Stimulated activated CD4-positive, alpha-beta T cell treated with anti-CD3 and anti-CD28 coated beads, Interleukin-2, amount 100 ng/mL, for 4 hours (primary cell): Measurements from ENCODE around the gene LGALS7.
"Not testable (repeated sequence)": the region's sequence is repeated elsewhere in the genome, so short reads cannot be mapped to it uniquely, and the experiment has no call there.

Source experiments
- DNase-seq: peaks from one replicate; pipeline ENCODE4 v3.0.0-alpha.2; 2020; ENCODE audit warnings: low read depth

Gene LGALS7

DNA sequence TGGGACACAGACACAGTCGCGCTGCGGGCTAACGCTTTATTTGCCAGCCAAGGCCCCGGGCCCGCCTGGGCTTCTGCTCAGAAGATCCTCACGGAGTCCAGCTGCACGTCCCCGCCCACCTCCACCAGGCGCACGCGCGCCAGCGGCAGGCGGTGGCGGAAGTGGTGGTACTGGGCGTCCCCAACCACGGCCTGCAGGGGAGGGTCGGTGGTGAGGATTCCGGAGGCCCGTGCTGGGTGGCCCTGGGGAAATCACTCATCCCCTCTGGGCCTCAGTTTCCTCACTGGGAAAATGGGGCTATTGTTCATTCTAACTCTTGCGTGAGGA lies 2.4 kb downstream of the LGALS7 start:
- DNase-seq, result not testable (repeated sequence)

DNA sequence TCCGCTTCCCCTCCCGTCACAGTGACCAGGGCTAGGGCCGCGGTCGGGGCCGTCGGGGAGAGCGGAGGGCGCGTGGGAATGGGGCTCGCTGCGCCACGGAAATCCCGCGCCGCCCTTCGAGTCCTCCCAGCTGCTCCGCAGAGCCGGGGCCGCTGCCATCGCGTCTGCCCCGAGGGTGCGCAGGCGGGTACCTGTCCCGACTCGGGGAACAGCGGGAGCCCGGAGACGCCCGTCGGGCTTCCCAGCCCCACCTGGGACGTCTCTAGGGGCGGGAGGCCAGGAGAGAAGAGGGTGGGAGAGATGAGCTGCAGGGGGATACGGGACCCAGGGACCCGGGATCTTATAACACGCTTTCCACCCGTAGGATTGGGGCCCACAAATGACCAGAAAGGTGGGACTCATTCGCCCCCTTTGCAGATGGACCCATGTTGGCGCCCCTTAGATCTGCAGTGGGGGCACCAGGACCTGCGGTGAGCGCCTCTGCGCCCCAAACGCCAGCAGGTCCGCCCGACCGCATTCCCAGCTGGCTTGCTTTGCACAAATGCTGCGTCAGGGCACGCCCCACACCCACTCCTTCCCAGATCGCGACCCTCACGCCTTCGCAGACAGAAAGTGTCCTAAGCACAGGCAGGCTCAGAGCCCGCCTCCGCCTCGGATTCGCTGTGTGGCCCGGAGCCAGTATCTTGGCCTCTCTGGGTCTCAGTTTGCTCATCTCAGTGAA lies 2.9 kb downstream of the LGALS7 start:
- DNase-seq, result not testable (repeated sequence)

DNA sequence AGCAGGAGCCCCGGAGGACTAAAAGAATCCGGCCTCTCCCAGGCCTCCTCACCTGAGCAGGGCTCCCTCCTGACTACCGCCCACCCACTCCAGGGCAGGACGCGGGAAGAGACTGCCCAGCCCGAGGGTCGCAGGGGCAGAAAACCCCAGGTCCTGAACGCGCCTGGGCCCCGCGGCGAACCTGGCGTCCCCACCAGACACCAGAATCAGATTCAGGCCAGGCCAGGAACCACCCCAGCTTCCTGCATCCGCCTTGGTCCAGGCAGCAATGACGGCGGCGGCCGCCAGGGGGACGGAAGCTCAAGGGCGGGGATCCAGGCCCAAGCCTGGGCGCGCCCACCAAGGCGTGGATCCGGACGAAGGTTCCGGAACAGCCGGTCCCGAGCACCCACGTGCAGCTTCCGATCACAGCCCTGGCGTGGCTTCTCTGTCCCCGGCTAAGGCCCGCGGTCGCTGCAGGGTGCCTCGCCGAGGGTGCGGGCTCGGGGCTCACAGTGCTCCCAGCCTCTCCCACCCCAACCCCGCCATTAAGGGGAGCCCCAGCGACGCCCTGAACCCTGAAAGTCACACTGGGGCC lies 3.6 kb downstream of the LGALS7 start:
- peak; percentile 82 for DNase-seq

DNA sequence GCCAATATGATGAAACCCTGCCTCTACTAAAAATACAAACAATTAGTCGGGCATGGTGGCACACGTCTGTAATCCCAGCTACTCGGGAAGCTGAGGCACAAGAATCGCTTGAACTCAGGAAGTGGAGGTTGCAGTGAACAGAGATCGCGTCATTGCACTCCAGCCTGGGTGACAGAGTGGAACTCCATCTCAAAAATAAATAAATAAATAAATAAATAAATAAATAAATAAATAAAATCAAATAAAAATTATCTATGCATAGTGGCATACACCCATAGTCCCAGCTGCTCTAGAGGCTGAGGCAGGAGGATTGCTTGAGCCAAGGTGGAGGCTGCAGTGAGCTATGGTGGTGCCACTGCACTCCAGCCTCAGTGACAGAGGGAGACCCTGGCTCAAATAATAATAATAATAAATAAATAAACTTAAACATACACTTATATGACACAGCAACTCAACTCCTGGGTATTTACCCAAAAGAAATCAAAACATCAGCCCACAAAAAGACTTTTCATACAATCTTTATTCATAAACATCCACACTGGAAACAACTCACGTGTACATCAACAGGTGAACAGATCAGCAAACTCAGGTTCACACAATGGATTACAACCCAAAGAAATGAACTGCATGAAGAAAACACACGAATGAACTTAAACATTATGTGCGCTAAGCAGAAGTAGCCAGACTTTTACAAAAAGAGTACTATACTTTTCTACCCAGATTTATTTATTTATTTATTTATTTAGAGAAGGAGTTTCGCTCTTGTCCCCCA lies 6.9 kb downstream of the LGALS7 start:
- DNase-seq, result no peak

DNA sequence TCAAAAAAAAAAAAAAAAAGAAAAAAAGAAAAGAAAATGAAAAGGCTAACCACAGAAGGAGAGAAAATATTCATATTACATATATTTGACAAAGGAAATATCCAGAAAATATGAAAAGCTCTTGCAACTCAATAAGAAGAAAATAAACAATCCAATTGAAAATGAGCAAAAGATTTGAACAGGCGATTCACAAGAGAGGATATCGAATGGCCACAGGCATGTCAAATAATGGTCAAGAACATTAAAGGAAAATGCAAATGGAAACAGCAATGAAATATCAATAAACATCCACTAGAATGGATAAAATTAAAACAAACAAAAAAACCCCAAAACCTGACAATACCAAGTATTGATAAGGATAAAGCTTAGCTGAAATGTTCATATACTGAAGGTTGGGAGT lies 8.1 kb downstream of the LGALS7 start:
- DNase-seq, result no peak

DNA sequence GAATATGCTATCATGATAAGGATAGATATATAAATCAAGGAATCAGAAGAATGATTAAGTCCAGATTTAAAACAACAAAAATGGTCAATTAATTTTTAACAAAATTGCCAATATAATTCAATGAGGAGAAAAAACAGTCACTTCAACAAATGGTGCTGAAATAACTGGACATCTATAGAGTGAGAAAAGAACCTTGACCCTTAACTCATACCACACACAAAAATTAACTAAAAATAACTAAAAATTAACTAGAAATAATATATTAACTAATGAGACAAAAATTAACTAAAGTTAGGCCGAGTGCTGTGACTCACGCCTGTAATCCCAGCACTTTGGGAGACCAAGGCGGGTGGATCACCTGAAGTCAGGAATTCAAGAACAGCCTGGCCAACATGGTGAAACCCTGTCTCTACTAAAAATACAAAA lies 9.5 kb downstream of the LGALS7 start:
- DNase-seq, result no peak

DNA sequence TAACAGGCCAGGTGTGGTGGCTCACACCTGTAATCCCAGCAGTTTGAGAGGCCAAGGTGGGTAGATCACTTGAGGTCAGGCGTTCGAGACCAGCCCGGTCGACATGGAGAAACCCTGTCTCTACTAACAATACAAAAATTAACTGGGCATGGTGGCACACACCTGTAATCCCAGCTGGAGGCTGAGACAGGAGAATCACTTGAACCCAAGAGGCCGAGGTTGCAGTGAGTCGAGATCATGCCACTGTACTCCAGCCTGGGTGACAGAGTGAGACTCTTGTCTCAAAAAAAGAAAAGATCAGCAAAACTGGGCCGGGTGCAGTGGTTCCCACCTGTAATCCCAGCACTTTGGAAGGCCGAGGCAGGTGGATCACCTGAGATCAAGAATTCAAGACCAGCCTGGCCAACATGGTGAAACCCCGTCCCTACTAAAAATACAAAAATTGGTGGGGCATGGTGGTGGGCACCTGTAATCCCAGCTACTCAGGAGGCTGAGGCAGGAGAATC lies 11.4 kb downstream of the LGALS7 start:
- not testable (repeated sequence) for DNase-seq

DNA sequence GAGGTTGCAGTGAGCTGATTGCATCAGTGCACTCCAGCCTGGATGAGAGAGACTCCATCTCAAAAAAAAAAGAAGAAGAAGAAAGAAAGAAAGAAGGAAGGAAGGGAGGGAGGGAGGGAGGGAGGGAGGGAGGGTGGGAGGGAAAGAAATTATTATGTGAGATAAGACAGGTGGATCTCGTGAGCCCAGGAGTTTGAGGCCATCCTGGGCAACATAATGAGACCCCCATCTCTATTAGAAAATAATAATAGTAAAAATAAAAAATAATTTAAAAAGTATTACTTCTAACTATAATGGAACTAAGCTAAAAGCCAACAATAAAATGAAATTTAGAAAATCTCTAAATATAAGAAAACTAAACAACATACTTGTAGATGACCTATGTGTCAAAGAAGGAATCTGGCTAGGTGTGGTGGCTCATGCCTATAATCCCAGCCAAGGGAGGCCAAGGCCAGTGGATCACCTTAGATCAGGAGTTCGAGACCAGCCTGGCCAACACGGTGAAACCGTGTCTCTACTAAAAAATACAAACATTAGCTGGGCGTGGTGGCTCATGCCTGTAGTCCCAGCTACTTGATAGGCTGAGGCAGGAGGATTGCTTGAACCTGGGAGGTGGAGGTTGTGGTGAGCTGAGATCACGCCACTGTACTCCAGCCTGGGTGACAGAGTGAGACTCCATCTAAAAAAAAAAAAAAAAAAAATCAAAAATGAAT lies 12.4 kb downstream of the LGALS7 start:
- not testable (repeated sequence) for DNase-seq

DNA sequence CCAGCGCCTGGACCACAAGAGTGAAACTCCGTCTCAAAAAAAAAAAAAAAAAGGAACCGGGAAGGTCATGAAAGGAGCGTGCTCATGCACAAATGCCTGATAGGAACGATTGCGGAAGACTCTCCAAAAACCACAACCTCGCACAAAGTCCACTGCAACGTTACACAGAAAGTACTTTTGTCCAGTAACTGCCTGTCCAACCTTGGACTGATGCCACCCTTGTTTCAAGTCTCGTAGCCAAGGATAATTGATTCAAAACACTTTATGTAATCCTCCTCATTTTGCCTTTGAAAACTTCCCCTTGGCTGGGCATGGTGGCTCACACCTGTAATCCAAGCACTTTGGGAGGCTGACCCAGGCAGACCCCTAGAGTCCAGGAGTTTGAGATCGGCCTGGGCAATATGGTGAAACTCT lies 13.7 kb downstream of the LGALS7 start:
- DNase-seq, result no peak

DNA sequence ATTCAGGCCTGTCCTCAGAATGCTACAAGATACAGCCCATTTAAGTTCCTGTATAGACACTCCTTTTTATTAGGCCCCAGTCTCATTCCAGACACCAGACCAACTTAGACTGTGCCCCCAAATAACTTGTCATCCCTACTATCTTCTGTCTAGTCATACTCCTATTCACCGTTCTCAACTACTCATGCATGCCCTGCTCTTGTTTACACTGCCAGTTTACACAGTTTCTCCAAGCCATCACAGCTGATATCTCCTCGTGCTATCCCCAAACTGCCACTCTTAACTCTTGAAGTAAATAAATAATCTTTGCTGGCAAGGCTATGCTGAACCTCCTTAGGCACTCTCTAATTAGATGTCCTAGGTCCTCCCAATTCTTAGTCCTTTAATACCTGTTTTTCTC lies 19.1 kb downstream of the LGALS7 start:
- not testable (repeated sequence) for DNase-seq

DNA sequence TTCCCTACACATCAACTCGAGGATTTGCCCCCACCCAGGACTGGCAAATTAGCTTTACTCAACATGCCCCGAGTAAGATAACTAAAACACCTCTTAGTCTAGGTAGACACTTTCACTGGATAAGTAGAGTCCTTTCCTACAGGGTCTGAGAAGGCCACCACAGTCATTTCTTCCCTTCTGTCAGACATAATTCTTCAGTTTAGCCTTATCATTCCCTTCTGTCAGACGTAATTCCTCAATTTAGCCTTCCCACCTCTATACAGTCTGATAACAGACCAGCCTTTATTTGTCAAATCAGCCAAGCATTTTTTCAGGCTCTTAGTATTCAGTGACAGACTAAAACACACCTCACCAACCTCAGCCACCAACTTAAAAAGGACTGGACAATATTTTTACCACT lies 19.5 kb downstream of the LGALS7 start:
- DNase-seq, result not testable (repeated sequence)

DNA sequence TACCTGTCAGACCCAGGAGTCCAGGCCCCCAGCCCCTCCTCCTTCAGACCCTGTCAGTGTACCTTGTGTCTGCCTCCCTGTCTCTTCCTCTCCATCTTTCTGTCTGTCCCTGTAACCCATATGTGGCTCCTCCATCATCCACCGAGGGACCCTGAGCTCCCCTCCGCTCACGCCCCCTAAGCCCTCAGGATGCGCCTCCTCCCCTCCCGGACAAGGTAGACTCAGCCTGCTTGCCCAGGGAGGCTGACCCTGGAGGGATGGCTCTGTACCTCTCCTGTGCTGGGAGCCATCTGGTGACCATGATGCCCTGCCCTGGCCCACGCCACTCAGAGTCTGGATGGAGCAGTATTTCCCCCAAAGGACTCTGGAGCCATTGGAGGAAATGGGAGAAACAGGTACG lies 28.0 kb downstream of the LGALS7 start:
- DNase-seq, result no peak

DNA sequence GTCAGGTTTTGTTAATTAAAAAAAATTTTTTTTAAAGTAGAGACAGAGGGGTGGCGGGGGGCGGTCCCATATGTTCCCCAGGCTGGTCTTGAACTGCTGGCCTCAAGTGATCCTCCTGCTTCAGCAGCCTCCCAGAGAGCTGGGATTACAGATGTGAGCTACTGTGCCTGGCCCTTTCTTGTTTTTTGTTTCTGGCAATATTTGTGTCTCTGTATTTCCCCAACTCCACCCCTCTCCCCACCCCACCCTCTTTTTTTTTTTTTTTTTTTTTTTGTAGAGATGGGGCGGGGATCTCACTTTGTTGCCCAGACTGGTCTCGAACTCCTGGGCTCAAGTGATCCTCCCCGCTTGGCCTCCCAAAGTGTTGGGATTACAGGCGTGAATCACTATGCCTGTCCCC lies 28.4 kb downstream of the LGALS7 start:
- DNase-seq, result no peak

DNA sequence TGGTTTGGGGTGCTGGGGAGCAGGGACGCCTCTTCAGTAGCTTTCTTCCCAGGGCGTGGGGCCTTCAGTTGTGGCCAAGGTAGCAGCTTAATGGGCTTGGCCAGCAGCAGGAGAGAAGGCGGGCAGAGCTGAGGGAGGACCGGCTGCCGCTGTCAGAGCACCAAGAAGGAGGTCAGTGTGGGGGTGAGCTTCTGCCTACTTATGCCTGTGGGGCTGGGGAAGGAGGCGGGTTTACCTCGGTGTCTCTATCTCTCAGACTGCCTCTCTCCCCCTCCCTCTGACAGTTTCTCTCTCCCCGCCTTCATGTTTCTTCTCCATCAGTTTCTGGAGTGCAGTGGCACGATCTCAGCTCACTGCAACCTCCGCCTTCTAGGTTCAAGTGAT lies 29.0 kb downstream of the LGALS7 start, which contains the start of gene CAPN12:
Gene CAPN12 (minus strand): TSS at position 177 of the 384 bp plus-strand sequence. CDS start 309 bp downstream, outside the sequence.
- no peak for DNase-seq

DNA sequence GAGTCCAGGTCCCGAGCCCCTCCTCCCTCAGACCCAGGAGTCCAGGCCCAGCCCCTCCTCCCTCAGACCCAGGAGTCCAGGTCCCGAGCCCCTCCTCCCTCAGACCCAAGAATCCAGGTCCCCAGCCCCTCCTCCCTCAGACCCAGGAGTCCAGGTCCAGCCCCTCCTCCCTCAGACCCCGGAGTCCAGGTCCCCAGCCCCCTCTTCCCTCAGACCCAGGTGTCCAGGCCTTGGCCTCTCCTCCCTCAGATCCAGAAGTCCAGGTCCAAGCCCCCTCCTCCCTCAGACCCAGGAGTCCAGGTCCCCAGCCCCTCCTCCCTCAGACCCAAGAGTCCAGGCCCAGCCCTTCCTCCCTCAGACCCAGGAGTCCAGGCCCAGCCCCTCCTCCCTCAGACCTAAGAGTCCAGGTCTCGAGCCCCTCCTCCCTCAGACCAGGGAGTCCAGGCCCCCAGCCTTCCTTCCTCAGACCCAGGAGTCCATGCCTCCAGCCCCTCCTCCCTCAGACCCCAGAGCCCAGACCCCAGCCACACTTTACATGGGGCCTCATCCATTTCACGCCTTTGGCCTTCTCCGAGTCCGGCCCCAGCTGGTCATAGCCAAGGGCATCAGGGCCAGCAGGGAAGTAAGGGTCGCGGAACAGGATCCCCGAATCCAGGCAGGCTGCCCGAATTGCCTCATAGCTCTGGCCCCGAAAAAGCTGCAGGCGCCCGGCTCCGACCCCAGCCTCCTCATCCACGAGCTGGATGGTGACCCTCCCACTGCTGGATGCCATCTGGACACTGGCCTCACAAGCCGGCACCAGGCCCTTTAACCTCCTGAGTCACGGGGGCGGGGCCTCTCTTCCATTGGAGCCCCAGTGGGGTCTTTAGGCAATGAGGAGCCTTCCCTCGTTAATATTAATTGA lies 29.7 kb downstream of the LGALS7 start:
- no peak for DNase-seq

DNA sequence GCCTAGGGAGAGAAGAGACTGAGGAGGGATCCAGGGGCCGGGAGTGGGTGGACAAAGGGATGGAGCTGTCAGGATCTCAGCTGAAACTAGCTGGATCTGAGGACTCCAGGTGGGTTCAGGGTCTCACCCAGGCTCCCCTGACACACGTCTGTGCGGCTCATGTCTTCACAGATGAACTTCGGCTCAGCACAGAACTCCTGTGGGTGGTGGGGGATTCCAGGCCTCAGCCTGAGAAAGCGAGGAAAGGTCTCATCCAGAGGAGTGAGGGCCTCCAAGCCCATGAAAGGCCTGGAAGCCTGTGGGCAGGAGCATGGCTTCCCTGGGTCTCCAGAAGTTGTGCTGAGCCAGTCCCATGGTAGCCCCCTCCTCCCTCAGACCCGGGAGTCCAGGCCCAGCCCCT lies 30.4 kb downstream of the LGALS7 start:
- no peak for DNase-seq

DNA sequence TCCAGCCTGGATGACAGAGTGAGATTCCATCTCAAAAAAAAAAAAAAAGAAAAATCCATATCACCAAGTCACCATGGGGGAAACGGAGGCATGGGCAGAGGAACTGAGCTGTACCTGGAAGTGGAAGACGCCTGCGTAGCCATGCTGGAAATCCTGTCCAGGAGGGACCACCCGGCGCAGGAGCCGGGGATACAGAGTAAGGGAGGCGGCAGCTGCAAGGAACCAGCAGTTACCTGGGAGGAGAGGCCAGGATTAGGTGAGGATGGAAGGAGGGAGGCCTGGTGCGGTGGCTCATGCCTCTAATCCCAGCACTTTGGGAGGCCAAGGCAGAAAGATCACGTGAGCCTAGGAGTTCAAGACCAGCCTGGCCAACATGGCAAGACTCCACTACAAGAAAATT lies 31.0 kb downstream of the LGALS7 start:
- DNase-seq, result no peak

DNA sequence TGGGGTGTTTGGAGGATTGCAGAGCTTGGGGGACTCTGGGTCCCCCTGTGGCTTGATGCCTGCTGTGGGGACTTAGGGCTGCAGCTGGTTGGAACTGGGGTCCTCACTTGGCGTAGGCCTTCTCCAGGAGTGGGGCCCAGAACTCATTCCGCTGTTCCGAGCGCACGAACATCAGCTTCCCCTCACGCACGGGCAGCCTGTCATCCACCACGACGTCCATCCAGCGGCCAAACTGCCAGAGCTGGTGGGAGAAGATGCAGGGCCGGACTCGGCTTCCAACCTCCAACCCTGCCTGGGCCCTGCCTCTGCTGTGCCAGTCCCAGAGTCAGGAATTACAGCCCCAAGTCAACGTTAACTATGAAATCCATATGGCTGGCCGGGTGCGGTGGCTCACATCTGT lies 31.6 kb downstream of the LGALS7 start:
- no peak for DNase-seq

DNA sequence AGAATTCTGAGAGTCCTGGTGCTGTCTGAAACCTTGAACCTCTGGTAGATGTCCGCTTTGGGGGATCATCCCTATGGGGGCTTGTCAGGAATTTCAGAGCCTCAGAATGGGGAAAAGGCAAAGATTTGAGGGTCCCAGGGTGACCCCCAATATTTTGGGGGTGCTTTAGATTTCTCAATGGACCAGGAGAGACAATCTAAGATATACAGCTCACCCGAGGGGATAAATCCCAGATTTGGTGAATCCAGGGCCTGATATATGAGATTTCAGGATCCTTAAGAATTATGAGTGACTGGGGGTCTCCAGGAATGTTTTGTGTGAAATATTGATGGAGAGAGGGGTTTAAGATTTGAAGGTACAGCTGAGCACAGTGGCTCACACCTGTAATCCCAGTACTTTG lies 32.4 kb downstream of the LGALS7 start:
- DNase-seq, result no peak

DNA sequence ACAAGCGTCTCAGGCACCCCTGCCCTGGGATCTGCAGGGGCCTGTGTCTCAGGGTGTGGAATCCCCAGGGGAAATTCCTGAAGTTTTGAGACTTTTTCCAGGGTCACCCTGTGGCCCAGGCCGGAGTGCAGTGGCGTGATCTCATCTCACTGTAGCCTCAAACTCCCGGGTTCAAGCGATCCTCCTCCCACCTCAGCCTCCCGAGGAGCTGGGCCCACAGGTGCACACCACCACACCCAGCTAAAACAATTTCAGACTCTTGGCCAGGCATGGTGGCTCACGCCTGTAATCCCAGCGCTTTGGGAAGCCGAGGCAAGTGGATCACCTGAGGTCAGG lies 33.1 kb downstream of the LGALS7 start:
- DNase-seq, result no peak

DNA sequence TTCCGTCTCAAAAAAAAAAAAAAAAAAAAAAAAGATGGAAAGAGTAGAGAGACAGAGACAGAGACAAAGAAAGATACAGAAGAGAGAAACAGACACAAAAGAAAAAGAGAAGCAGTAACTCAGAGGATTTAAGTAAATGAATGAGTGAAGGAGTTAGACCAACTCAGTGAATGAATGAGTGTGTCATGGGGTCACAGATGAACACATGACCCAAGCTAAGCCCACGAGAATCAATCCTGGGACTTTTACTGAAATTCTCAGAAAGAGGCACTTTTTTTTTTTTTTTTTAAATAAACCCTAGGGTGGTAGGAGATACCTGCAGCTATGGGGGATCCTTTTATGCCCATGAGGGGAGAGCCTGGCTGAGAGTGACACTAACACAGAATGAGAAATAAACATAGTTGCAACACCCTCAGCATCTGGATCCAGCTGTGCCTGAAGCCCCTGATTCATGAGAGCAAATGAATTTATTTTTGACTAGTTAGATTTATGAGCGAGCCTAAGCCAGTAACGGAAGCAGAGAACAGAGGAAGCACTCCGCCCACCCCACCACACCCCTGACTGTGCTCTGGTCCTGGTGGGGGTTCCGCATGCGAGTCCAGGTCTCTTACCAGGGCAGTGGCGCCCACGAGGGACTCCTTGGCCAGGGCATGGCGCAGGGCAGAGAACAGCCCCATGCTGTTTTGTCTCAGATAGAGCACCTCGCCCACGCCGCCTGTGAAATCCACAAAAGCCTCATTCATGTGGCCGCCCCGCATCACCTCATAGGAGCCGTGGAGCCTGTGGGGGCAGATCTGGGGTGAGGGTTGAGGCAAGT lies 33.7 kb downstream of the LGALS7 start:
- no peak for DNase-seq
